Right lobe of liver (tissue), 6 donors: ENCODE measurements around the gene IRF1. TPM values are rescaled to one million over a fixed set of nuclear protein-coding genes. Genes with fewer than 3 reads are reported as not detected.

Experiments
- ATAC-seq, 4 donors: fragments of 200-7000 bp; cut with Tn5 transposase; one replicate each; pipeline ENCODE4 v1.9.1; 2020; ENCODE audit warnings: mild to moderate bottlenecking in 4 of 4, moderate library complexity in 4 of 4
- DNase-seq, 3 donors: peaks; one replicate each; pipeline ENCODE4 v3.0.0-alpha.2; 2020
- H3K27ac ChIP-seq, 3 donors: fragments of 200-600 bp; one replicate each; pipeline ENCODE4 v1.8.0; 2022
- H3K27me3 ChIP-seq, 2 donors: fragments of 200-600 bp; one replicate each; pipeline ENCODE4 v1.8.0; 2022
- H3K36me3 ChIP-seq, 4 donors: fragments of 200-600 bp; sonication (generic) in 1 of 4; one replicate each; pipeline versions ENCODE4 v1.5.1 to v1.8.0; 2017 to 2022; ENCODE audit warnings: control low read depth in 1 of 4
- H3K4me1 ChIP-seq, 4 donors: fragments of 200-600 bp; sonication (generic) in 1 of 4; one replicate each; pipeline versions ENCODE4 v1.5.1 to v1.8.0; 2017 to 2022; ENCODE audit warnings: control low read depth in 1 of 4
- H3K4me3 ChIP-seq, 3 donors: fragments of 200-600 bp; one replicate each; pipeline ENCODE4 v1.8.0; 2022
- H3K9me3 ChIP-seq, 4 donors: fragments of 200-600 bp; sonication (generic) in 1 of 4; one replicate each; pipeline versions ENCODE4 v1.5.1 to v1.8.0; 2017 to 2022; ENCODE audit warnings: control low read depth in 1 of 4
- CTCF ChIP-seq, 4 donors: fragments of 200-600 bp in 3 of 4; fragments of 450-650 bp in 1 of 4; IDR thresholded peaks; one replicate each; pipeline versions ENCODE4 v1.5.1 to v1.8.0; 2016 to 2022; ENCODE audit warnings: antibody characterized with exemption in 4 of 4, mild to moderate bottlenecking in 2 of 4
- POLR2A ChIP-seq: fragments of 450-650 bp; IDR thresholded peaks from one replicate; pipeline ENCODE4 v1.6.1; 2017; ENCODE audit warnings: antibody characterized with exemption, mild to moderate bottlenecking
- WGBS: methylation state at CpG from one replicate; pipeline ENCODE4 v1.1.6; 2018; ENCODE audit warnings: low coverage, low lambda C conversion rate; ENCODE audit not compliant: insufficient coverage; ENCODE audit errors: missing lambda C conversion rate; 5-methylcytosine and 5-hydroxymethylcytosine counted together
- intact Hi-C, 2 donors: fragments of 100-400 bp; cut with DNase I; formaldehyde crosslinking; loops; one replicate each; pipeline versions ENCODE4 v1.11.2 to v1.14.1; 2022
- small RNA-seq, 2 experiments: library from RNA; depleted of rRNA; stranded (forward); fragments of <200 nt; gene quantifications; one replicate each; pipeline ENCODE3, GENCODE V24; 2016
- total RNA-seq, 6 experiments: library from RNA; depleted of rRNA in 2 of 6; stranded (reverse); fragments of >200 nt in 2 of 6; fragmentation: NEBNext Ultra II Directional in 3 of 6; extraction: Animal tissue kit (Norgen Biotek cat#: 25700) in 3 of 6; gene quantifications; one replicate each; pipeline versions ENCODE4 v1.1.0 to v1.2.4, GENCODE V29; 2016 to 2023
- donor health status: DM: no; HTN: yes; CAD: no.
- donor health status: DM: no; HTN: no; CAD: no.
- donor health status: DM: no; HTN: no; CAD: no.
- donor health status: DM: no; HTN: yes; CAD: no.
- donor health status: DM: no; HTN: yes; CAD: no.

IRF1 gene
- total RNA-seq, 6 experiments from 2014 or later: 23.9 to 38.3 (median 30.2) TPM

DNA sequence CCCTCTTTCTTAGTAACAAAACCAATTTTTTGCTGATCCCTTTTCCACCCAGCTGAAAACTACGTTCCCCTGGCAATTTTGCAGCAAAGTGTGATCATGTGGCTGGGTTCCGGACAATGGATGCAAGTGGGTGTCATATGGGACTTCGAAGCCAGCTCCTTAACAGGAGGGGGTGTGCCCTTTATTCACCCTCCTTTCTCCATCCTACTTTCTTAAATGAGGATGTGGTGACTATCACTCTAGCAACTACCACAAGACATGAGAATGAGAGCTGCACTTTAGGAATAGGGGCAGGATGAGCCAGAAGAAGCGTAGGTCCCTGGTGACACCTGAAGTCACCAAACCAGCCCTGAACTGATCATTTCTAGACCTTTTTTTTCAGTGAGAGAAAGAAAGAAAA, 58.9 kb downstream of the IRF1 start:
- Histone ChIP-seq H3K9me3 (no peaks in the 10 kb centered on the region), H3K27me3 (no peaks in the 10 kb centered on the region), H3K4me3 (no peak overlapping the region), H3K4me1 (peaks cover 0 to 59% (median 22%) of the 10 kb centered on the region in 4 donors), H3K36me3 (no peaks in the 10 kb centered on the region), H3K27ac (no peak overlapping the region)
- ATAC-seq (no peak), DNase-seq (no peak)
- WGBS: 70% methylated on average over 4 of the region's 4 CpGs
- TF ChIP-seq CTCF (IDR thresholded peaks at IDR 0.05) (no peak), POLR2A (no peak)
- intact Hi-C loops: no loop called here

Small RNA genes lying within 50 kb of the gene (small RNA-seq; reads per million reads assigned to genes)
- 0 reads per million in 2 experiments for gene RF00019

Other genes with a start within 250 kb of the IRF1 start
- gene PDLIM4, start 233.1 kb downstream of the IRF1 start, total RNA-seq: under 1 TPM in 4 of 6 experiments, not detected in 2; 0.24 to 0.95 (median 0.40) TPM
- under 1 TPM; 0.31 to 0.59 (median 0.36) TPM for gene SLC22A4, start 196.4 kb downstream of the IRF1 start, total RNA-seq
- gene SLC22A5, start 121.1 kb downstream of the IRF1 start, total RNA-seq: 10 to 100 TPM in 1 of 6 experiments, 1 to 10 TPM in 5; 4.7 to 11.1 (median 6.5) TPM
- not detected for gene IL5, start 52.7 kb upstream of the IRF1 start, total RNA-seq
- 10 to 100 TPM; 14.1 to 27.7 (median 17.9) TPM for gene RAD50, start 66.2 kb upstream of the IRF1 start, total RNA-seq
- gene IL13, start 167.4 kb upstream of the IRF1 start, total RNA-seq: under 1 TPM in 1 of 6 experiments, not detected in 5; 0.26 TPM
- not detected for gene IL4, start 183.2 kb upstream of the IRF1 start, total RNA-seq
- 1 to 10 TPM; 1.3 to 4.2 (median 2.1) TPM for gene KIF3A, start 246.8 kb upstream of the IRF1 start, total RNA-seq